Fibroblast of the aortic adventitia (primary cell): ENCODE data around the gene DDX46. TPM values are rescaled to one million over a fixed set of nuclear protein-coding genes. Genes with fewer than 3 reads are reported as not detected.

ENCODE experiments used
- DNase-seq: peaks from one replicate; pipeline ENCODE4 v3.0.0-alpha.2; 2010; ENCODE audit warnings: low read depth
- H3K4me3 ChIP-seq: 2 replicates; pipeline ENCODE4 v1.5.1; 2011; ENCODE audit warnings: low read depth, mild to moderate bottlenecking, control low read depth, low read length, moderate library complexity
- total RNA-seq: library from RNA; depleted of rRNA; stranded (reverse); fragments of >200 nt; gene quantifications from 2 replicates; pipeline ENCODE4 v1.2.3, GENCODE V29; 2012; ENCODE audit warnings: low replicate concordance
- TF ChIP-seq, protein P1 (sequence below): IDR thresholded peaks from 2 replicates; pipeline ENCODE4 v1.5.1; 2011; ENCODE audit warnings: mild to moderate bottlenecking, low read length, control low read depth, inconsistent platforms; ENCODE audit not compliant: insufficient read depth

The DDX46 gene
- total RNA-seq, 1 donor: 30.5 TPM

DNA sequence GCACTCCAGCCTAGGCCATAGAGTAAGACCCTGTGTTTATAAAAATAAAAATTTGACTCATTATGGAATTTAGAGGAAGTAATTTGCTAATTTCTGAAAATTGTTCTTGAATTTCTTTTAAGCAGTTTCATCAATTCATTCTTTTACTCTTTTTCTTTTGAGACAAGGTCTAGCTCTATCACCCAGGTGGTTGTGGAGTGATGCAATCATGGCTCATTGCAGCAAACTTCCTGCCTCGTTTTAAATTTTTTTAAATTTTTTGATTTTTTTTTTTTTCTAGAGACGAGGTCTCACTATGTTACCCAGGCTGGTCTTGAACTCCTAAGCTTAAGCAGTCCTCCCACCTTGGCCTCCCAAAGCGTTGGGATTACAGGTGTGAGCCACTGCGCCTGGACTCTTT, 23.3 kb upstream of the DDX46 start:
- TF ChIP-seq, protein P1, sequence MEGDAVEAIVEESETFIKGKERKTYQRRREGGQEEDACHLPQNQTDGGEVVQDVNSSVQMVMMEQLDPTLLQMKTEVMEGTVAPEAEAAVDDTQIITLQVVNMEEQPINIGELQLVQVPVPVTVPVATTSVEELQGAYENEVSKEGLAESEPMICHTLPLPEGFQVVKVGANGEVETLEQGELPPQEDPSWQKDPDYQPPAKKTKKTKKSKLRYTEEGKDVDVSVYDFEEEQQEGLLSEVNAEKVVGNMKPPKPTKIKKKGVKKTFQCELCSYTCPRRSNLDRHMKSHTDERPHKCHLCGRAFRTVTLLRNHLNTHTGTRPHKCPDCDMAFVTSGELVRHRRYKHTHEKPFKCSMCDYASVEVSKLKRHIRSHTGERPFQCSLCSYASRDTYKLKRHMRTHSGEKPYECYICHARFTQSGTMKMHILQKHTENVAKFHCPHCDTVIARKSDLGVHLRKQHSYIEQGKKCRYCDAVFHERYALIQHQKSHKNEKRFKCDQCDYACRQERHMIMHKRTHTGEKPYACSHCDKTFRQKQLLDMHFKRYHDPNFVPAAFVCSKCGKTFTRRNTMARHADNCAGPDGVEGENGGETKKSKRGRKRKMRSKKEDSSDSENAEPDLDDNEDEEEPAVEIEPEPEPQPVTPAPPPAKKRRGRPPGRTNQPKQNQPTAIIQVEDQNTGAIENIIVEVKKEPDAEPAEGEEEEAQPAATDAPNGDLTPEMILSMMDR: no peak
- no peak for DNase-seq
- no peak overlapping the region for H3K4me3 ChIP-seq

DNA sequence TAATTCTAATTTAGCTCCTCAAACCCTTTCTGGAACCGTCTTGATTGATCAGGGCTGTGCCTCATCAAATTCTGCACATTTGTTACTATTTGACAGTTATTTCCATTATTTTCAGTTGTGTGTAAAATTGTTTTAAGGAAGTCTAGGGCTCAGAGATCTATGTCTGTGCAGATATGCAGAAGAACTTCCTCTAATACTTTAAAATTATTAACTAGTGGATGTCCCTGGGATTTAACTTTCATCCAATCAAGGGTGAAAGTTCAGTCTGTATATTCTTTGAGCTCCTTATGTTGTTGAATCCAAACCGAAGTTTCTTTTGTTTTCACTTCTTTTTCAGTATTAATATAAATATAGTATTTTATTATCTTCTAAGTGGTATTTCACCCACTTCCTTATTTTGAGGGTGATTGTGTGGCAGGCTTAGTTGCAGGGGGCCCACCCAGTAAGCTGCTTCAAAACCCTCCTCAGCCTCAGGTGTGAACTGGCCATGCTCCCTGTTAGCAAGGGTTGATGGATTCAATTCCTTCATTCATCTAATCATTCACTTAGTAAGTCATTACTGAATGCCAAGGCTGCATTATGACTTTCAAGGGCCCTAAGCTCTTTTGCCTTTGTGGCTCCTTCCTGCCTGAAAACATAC, 22.3 kb upstream of the DDX46 start:
- TF ChIP-seq, protein P1: no peak
- no peak overlapping the region for H3K4me3 ChIP-seq
- no peak for DNase-seq

DNA sequence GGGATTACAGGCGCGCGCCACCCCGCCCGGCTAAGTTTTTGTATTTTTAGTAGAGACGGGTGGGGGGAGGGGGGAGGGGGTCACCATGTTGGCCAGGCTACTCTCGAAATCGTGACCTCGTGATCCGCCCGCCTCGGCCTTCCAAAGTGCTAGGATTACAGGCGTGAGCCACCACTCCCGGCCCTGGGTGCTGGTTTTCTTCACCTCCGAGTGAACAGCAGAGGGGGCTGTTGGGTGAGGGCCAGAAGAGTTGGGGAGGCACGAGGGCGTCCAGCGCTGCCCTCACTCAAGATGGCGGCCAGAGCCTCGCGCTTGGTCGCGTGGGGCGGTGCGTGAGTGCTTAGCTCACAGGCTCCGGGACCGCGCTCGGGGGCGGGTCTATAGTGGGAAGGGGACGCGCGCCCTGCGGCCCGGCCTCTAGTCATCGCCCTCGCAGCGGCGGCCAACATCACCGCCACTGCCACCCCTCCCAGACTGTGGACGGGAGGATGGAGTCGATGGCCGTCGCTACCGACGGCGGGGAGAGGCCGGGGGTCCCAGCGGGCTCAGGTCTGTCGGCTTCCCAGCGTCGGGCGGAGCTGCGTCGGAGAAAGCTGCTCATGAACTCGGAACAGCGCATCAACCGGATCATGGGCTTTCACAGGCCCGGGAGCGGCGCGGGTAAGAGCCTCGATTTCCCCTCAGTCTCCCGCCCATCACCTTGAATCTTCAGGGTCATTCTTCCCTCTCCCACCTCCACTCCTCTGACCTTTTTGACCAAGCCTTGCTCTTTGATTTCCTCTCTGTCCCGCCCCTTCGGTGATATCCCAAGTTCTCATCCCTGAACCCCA, 20.2 kb upstream of the DDX46 start, which contains the start of gene CAMLG:
Gene CAMLG, plus strand, starts transcription at position 416 of the 830 bp plus-strand sequence. Its CDS starts 73 bp downstream, at position 489.
- TF ChIP-seq, protein P1: peak; percentile 37
- peak within 1 kb of the TSS; percentile 93 for H3K4me3 ChIP-seq
- DNase-seq: peak; percentile 95

DNA sequence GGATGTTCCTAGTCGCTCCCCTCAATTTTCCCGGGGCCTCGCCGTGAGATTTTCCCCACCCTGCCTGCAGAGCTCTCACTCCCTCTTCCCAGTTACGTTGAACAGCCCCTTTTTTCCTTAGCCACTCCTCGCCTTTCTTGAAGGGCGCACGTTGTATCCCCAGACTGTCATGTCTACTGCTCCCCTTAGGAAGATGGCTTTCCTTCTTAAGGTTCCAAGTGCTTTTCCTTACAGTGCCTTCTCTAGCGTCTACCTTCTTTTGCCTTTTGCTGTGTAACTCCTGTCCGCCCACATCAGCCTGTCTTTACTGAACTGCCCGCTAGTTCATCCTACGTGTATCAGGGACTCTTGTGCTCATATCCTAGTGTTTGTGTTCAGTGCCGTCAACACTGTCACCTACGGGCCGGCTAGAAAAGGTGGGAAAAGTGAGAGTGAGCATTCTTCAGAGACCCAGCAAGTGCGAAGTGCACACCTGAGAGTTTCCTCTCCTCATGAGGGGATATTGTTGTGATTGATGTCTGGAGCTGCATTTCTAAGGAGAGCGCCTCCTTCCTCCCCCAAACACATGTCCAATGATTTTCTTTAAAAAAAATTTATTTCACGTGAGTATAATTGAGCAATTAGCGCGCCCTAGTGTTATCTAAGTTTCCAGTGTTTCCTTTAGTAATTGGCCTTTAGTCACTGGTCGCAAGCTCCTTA, 19.5 kb upstream of the DDX46 start:
- peak overlapping the region; percentile 93 for H3K4me3 ChIP-seq
- TF ChIP-seq, protein P1: no peak
- DNase-seq: peak; percentile 37

DNA sequence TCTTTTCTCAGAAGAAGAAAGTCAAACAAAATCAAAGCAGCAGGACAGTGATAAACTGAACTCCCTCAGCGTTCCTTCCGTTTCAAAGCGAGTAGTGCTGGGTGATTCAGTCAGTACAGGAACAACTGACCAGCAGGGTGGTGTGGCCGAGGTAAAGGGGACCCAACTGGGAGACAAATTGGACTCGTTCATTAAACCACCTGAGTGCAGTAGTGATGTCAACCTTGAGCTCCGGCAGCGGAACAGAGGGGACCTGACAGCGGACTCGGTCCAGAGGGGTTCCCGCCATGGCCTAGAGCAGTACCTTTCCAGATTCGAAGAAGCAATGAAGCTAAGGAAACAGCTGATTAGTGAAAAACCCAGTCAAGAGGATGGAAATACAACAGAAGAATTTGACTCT, 17.5 kb upstream of the DDX46 start:
- DNase-seq: no peak
- H3K4me3 ChIP-seq: no peak overlapping the region

DNA sequence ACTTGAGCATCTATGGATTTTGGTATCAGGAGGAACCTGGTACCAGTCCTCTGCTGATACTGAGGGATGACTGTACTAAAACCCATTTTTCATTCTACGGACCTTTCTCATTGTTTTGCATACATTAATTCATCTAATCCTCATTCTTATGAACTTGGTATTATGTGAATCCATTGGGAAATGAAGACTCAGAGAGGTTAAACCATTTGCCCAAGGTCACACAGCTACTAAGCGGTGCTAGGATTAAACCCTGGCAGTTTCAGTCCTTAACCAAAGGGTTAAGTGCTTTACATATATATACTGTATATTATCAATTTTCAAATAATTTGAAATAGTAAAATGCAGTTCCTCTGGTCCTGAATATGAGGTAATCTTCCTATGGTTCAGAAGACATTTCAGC, 16.4 kb upstream of the DDX46 start:
- TF ChIP-seq, protein P1: no peak
- no peak overlapping the region for H3K4me3 ChIP-seq
- DNase-seq: no peak

More for the DNA sequence above, 17.5 kb upstream of the DDX46 start:
- TF ChIP-seq, protein P1: no peak
